ENCODE results near the gene MRS2.

Gene MRS2

DNA sequence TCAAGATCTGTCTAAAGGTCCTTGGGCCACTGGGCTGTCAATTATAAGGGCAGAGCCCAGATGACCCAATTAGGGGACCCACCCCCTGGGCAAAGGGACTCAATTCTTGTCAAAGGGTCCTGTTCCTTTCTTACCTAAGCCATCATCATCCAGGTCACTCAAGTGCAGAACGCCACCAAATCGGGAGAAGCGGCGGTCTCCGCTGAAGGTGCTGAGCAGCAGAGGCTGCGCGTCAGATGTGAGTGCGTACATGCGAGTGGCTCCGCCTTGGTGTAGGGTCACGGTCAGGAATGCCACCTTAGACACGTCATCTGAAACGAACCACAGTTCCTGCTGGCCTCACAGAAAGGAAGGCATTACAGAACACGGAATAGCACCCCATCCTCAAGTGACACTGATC, 34.2 kb downstream of the MRS2 start:
- DNase-seq = no peak

- DNase-seq = no peak
These were observed 37.3 kb downstream of the MRS2 start for GRCh38 chr6:24439858-24440539.

DNA sequence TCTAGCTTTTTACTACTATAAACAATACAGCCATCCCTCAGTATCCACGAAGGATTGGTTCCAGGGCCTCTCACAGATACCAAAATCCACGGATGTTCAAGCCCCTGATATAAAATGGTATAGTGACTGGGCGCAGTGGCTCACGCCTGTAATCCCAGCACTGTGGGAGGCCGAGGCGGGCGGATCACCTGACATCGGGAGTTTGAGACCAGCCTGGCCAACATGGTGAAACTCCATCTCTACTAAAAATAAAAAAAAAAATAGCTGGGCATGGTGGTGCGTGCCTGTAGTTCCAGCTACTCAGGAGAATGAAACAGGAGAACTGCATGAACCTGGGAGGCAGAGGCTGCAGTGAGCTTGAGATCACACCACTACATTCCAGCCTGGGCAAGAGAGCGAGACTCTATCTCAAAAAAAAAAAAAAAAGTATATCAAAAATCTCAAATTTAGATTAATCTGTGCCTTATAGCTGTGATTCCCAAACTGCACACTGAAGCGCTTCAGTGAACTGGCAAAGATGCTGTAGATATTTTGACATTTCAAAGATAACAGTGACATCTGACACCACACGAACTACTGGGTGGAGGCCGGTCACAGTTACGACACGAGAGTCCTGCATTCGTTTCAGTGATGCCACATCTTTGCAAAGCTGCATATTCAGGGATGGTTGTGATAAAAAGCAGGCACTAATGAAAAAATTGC, 38.3 kb downstream of the MRS2 start:
- no peak for DNase-seq

DNA sequence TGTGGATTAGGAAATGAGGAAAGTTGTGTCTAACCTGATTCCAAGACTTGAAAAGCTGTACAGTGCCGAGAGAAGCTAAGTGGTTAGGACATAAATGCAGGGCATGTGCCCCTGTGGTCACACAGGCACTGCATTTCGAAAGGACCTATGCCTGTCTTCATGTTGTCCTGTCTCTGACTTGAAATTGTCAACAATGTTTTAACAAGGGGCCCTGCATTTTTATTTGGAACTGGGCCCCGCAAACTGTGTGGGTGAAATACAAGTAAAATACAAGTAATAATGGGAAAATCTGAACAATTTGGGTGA, 38.8 kb downstream of the MRS2 start:
- DNase-seq = no peak

DNA sequence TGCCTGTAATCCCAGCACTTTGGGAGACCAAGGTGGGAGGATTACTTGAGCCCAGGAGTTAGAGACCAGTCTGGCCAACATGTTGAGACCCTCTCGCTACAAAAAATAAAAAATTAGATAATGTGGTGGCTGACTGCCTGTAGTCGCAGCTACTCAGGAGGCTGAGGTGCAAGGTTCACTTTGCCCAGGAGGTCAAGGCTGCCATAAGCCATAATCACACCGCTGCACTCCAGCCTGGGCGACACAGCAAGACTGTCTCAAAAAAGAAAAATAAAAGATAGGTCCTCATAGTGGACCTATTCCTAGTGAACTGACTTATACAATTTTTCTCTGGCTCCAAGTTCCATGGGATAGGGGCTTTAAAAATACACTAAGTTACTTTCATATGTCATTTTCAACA, 41.9 kb downstream of the MRS2 start:
- DNase-seq = no peak

GRCh38 chr6:24445704-24446103, 43.0 kb downstream of the MRS2 start:
- no peak for DNase-seq

- DNase-seq = no peak
These were observed 43.9 kb downstream of the MRS2 start for GRCh38 chr6:24446670-24447069.

GRCh38 chr6:24448396-24448795, 45.7 kb downstream of the MRS2 start:
- no peak for DNase-seq

DNA sequence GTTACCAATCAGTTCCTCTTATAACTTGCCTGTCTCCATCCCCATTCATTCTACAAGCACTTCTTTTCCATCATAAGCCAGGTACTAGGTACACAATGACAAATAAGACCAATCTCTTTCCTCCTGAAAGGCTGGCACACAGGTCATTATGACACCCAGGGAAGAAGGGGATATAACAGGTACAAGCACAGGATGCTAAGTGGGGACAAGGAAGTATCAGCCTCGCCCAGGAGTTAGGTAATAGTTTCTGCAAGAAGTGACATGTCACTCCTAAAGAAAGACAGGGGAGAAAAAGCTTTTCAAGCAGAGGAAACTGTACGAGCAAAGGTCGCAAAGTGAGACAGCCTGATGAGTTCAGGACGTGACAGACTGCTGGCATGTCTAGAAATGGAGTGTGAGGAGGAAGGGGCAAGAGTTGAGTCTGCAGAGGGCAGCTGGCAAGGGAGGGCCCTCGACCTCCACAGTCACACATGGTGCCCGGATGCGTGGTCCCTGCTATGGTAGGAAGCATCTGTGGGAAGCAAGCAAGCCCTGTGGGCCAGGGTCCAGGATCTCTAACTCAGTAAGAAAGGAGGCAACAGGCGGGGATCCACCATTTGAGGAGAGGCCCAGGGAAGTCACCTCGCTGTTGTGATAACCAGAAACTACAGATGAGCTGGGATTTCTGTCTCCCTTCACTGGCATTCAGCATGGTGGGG, 46.2 kb downstream of the MRS2 start:
- no peak for DNase-seq

- DNase-seq = no peak
These were observed 49.0 kb downstream of the MRS2 start for GRCh38 chr6:24451581-24452388.

- no peak for DNase-seq
These were observed 51.2 kb downstream of the MRS2 start for GRCh38 chr6:24453921-24454320.

GRCh38 chr6:24454452-24454851, 51.7 kb downstream of the MRS2 start:
- DNase-seq = no peak

- no peak for DNase-seq
These were observed 52.3 kb downstream of the MRS2 start for GRCh38 chr6:24455061-24455460.

- no peak for DNase-seq
These were observed 55.4 kb downstream of the MRS2 start for GRCh38 chr6:24458134-24458533.

DNA sequence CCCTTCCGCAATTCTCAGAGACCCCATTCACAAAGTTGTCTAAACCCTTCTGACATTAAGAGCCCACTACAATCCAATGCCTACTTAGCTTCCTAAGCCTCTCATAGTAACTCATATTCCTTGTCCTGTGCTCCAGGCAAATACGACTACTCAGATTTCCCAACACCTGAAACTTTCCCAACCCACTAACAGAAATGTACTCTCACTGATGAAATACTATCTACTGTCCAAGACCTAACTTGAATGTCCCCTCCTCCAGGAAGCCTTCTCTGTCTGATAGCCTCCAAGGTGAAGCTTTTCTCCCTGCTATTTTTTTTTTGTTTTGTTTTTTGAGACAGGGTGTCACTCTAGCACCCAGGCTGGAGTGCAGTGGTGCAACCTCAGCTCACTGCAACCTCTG, 56.2 kb downstream of the MRS2 start:
- DNase-seq = no peak

GRCh38 chr6:24460966-24461365, 58.2 kb downstream of the MRS2 start:
- no peak for DNase-seq

GRCh38 chr6:24464253-24465038, 61.7 kb downstream of the MRS2 start:
- DNase-seq = no peak

DNA sequence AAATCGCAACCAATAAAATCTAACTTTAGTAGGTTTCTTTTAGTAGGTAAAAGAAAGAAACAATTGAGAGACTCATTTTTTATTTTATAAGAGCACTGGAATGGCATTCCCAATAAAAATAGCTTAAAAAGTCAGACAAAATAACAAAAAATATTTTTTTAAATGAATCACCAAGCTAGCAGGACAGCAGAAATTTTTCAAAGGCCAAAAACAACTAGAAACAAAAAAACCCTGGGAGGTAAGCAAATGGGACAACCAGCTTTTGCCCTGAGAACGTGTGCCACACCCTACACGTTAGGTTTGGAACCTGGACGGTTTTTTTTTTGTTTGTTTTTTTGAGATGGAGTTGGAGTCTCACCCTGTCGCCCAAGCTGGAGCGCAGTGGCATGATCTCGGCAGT, 67.1 kb downstream of the MRS2 start:
- DNase-seq = no peak

DNA sequence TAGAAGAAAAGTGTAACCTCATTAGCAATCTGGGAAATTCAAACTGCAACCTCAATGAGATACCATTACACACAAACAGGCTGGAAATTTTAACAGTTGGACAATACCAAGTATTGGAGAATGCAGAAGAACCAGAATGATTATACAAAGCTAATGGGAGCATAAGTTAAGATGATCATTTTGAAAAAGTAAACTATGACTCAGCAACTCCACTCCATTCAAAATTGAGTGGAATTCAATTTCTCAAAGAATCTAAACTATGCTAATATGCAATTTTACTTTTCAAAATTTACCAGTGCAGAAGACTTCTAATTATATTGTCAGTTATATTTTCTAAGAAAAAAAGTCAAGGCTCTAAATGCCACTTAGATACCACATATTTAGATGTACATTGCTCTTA, 69.4 kb downstream of the MRS2 start:
- no peak for DNase-seq
